Effector memory CD4-positive, alpha-beta T cell (primary cell): ENCODE measurements around the gene MPPED1.

ENCODE experiments used
- DNase-seq, 3 donors: peaks; one replicate each; pipeline ENCODE4 v3.0.0-alpha.2; 2020
- H3K27ac ChIP-seq: 2 replicates; pipeline ENCODE4 v1.7.0; 2013; ENCODE audit warnings: mild to moderate bottlenecking, low read length, moderate library complexity; ENCODE audit not compliant: insufficient read depth, poor library complexity, severe bottlenecking
- H3K27me3 ChIP-seq: replicated peaks from 2 replicates; pipeline ENCODE4 v1.7.0; 2013; ENCODE audit warnings: mild to moderate bottlenecking, low read length; ENCODE audit not compliant: insufficient read depth, control insufficient read depth, poor library complexity, severe bottlenecking
- H3K36me3 ChIP-seq: 2 replicates; pipeline ENCODE4 v1.7.0; 2013; ENCODE audit warnings: mild to moderate bottlenecking, low read length, moderate library complexity; ENCODE audit not compliant: control insufficient read depth, insufficient read depth
- H3K4me1 ChIP-seq: 2 replicates; pipeline ENCODE4 v1.7.0; 2013; ENCODE audit warnings: low read length, mild to moderate bottlenecking; ENCODE audit not compliant: control insufficient read depth, insufficient read depth, poor library complexity, severe bottlenecking
- H3K4me3 ChIP-seq: 2 replicates; pipeline ENCODE4 v1.7.0; 2013; ENCODE audit warnings: low read length, low read depth, mild to moderate bottlenecking; ENCODE audit not compliant: insufficient read depth, poor library complexity, severe bottlenecking
- H3K9me3 ChIP-seq: 2 replicates; pipeline ENCODE4 v1.7.0; 2013; ENCODE audit warnings: mild to moderate bottlenecking, low read length, moderate library complexity; ENCODE audit not compliant: control insufficient read depth

The MPPED1 gene

DNA sequence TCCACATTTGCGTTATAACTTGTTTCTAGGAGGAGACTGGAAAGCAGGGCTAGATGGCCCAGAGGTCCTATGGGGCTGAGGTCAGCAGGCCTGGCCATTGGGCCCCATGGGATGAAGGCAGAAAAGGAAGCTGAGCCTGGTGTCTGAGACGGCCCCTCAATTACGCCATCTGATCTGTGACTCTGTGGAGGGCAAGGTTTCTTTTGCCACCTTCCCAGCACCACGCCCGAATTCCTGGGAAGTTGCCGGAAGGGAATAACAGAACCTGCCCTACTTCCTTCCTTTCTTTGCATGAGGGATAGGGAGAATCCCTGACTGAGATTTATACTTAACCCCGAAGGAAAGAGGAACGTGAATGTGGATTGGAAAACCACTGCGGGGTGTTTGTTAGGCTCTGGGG, 118.1 kb downstream of the MPPED1 start:
- no peak overlapping the region for H3K4me3 ChIP-seq

DNA sequence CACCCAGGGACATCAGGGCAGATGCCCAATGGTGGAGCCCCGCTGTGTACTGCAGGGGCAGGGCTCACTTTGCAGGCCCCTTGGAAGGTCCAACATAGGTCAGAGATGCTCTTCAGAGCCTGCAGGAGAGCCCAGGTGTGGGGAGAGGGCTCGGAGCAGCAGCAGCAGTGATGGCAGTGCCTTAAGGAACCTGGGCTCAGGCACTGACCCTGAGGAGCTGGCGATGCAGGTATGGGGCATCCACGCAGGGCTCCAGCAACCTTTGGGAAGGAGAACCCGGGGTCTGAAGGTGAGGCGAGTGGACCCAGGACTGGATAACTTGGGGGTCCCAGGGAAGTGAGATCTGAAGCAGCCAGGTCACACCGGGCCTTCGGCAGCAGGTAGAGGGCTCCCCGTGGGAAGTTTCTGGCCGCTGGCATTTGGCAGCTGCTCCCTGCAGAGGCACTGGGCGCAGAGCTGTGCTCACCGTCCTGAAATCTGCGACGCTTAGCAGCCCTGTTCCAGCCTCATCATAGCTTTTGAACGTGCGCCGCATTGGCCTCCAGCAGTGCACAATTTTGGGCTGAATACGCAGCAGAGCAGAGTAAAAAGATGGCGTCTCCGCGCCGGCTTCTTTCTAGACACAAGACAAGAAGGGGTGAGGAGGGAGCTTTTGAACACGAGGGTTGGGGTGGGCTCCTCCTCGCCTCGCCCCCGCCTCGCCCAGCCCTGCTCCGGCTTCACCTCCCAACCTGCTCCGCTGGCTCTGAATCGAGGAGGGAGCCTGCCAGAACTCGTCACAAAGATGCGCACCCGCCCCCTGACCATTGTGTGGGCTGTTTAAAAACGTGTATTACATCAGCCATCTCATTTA, 118.8 kb downstream of the MPPED1 start:
- Histone ChIP-seq H3K4me1 (no peaks in the 10 kb centered on the region), H3K9me3 (no peaks in the 10 kb centered on the region), H3K27me3 (no peaks in the 10 kb centered on the region), H3K36me3 (no peaks in the 10 kb centered on the region), H3K27ac (no peak overlapping the region), H3K4me3 (no peak overlapping the region)
- DNase-seq = no peak

More for the DNA sequence above, 118.1 kb downstream of the MPPED1 start:
- no peaks in the 10 kb centered on the region for H3K9me3 ChIP-seq
- DNase-seq = no peak
- H3K27ac ChIP-seq = no peak overlapping the region
- no peaks in the 10 kb centered on the region for H3K4me1 ChIP-seq
- H3K27me3 ChIP-seq = no peaks in the 10 kb centered on the region
- no peaks in the 10 kb centered on the region for H3K36me3 ChIP-seq

DNA sequence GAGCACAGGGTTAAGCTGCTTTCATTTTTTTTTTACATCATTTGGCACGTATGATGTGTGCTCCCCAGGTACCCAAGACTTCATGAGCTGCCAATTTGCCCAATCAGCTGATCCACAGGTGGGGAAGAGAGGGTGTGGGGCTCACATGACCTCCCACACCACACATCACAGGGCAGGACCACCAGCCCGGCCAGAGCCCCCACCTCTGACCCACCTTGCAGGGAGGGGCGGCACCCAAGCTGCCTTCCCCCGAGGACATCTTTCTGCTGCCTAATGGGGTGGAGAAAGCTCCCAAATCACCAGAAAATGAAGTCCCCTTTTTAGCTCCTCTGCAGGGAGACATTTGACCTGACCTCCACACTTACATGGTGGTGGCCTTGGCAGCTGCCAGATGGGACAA, 119.8 kb downstream of the MPPED1 start:
- Histone ChIP-seq H3K9me3 (no peaks in the 10 kb centered on the region), H3K4me3 (no peak overlapping the region), H3K27me3 (no peaks in the 10 kb centered on the region), H3K36me3 (no peaks in the 10 kb centered on the region), H3K27ac (no peak overlapping the region), H3K4me1 (no peaks in the 10 kb centered on the region)
- no peak for DNase-seq

DNA sequence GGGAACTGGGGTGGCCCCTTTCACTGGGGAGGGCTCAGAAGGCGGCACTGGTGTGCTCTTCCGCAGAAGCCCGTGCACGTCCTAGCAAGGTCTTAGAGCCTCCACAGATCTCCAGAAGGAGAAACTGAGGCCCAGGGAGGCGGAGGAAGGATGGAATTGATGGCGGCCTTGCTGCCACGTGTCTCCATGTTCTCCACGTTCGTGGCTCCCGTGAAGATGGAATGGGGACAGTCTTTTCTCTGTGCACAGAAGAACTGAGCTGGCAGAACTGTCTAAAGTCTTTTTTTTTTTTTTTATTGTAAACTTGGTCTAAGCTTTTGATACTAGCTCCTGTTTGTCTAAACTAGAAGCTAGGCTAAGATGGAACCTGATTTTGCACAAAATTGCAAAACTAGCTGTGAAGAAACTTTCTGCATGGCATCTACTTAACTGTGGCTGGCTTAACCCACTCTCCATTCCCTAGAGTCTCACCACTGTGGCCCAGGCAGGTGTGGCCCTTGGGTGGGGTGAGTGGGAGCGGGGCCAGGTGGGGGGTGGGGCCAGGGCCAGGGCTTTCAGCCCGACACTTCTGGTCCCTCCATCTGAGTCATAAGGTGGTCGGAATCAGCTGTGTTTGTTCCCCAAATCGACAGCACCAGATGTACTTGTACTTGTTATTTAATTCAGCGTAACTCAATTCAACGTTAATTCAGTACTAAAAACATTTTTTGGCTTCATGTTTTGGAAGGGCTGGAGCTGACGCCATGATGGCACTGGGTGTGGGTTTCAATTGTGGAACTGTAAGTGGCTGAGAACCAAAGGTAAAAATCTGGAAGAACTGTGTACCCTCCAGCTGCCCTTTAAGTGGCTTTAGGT, 120.7 kb downstream of the MPPED1 start:
- Histone ChIP-seq H3K27me3 (no peaks in the 10 kb centered on the region), H3K27ac (no peak overlapping the region), H3K9me3 (no peaks in the 10 kb centered on the region), H3K4me1 (no peaks in the 10 kb centered on the region), H3K4me3 (no peak overlapping the region), H3K36me3 (no peaks in the 10 kb centered on the region)
- no peak for DNase-seq

DNA sequence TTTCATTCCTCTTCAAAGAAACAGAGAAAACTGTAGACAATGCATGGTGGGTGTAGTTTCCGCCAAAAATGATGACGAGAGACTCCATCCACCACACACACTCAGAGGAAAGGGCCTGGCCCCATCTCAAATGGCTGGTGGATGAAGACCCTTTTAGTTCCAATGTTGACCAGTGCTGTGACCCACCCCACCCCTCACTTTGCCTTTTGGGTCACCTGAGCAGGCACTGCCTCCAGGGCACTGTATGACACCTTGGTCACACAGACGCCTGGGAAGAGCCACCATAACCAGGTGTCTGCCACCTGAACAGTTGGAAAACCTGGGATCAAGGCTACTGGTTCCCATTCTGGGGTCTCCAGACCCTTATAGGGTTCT, 121.3 kb downstream of the MPPED1 start:
- DNase-seq = no peak
- Histone ChIP-seq H3K27ac (no peak overlapping the region), H3K9me3 (no peaks in the 10 kb centered on the region), H3K4me3 (no peak overlapping the region), H3K4me1 (no peaks in the 10 kb centered on the region), H3K36me3 (no peaks in the 10 kb centered on the region), H3K27me3 (peaks cover 4% of the 10 kb centered on the region)

DNA sequence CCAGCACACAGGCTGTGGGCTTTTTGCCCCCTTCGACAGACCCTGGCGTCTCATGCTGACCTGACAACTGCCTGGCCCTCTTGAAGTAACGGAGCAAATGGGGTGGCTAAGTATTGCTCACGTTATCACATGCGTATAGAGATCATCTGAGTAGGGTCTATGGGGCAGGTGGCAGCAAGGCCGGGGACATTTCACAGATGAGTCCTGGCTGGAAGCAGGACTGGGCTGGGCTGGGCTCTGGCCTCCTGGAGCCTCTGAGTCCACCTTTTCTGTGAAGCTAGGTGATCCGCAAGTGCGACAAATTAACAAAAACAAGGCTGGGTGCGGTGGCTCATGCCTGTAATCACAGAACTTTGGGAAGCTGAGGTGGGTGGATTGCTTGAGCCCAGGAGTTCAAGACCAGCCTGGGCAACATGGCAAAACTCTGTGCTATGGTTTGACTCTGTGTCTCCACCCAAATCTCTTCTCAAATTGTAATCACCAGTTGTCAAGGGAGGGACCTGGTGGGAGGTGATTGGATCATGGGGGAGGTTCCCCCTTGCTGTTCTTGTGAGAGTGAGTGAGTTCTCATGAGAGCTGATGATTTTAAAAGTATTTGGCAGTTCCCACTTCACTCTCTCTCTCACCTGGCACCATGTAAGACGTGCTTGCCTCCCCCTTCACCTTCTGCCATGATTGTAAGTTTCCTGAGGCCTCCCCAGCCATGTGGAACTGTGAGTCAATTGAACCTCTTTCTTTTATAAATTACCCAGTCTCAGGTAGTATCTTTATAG, 122.0 kb downstream of the MPPED1 start:
- H3K4me1 ChIP-seq = no peaks in the 10 kb centered on the region
- no peak overlapping the region for H3K27ac ChIP-seq
- no peaks in the 10 kb centered on the region for H3K36me3 ChIP-seq
- DNase-seq = no peak
- H3K27me3 ChIP-seq = peaks cover 5% of the 10 kb centered on the region
- no peaks in the 10 kb centered on the region for H3K9me3 ChIP-seq
- H3K4me3 ChIP-seq = no peak overlapping the region

DNA sequence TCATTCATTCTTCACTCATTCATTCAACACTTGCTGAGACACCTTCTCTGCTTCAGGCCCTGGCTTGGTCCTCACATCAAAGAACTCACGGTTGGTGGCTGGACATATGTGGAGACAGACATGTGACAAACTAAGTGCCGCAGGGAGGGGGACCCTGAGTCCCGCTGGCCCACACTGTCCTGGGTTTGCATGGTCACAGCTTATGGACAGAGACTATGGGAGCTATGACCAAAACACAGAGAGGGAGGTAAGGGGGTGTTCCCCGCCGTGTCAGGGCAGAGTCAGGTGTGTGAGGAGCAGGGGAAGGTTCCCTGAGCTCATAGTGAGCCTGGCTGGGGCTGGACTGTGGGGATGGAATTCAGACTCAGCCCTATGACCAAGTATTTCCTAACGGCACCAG, 123.1 kb downstream of the MPPED1 start:
- Histone ChIP-seq H3K27ac (no peak overlapping the region), H3K36me3 (no peaks in the 10 kb centered on the region), H3K4me3 (no peak overlapping the region), H3K4me1 (no peaks in the 10 kb centered on the region), H3K27me3 (peaks cover 5% of the 10 kb centered on the region), H3K9me3 (no peaks in the 10 kb centered on the region)
- no peak for DNase-seq

DNA sequence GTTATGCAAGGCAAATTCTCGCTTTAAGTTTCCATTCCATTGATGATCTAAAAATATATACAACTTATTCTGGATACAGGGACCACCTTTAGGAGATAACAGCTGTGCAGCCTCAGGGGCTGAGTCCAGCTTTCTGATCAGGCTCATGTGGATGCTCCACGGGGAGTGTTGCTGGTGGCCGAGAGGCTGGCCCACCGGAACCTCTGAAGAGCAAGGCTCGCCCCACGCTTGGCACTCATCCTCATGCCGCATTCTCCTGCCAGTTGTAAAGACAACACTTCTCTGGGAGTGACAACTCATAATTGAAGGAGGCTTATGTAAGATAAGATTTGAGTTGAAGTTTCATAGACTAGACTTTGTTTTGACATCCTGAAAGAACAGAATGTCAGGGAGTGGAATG, 123.5 kb downstream of the MPPED1 start:
- Histone ChIP-seq H3K4me3 (no peak overlapping the region), H3K27me3 (peaks cover 5% of the 10 kb centered on the region)

DNA sequence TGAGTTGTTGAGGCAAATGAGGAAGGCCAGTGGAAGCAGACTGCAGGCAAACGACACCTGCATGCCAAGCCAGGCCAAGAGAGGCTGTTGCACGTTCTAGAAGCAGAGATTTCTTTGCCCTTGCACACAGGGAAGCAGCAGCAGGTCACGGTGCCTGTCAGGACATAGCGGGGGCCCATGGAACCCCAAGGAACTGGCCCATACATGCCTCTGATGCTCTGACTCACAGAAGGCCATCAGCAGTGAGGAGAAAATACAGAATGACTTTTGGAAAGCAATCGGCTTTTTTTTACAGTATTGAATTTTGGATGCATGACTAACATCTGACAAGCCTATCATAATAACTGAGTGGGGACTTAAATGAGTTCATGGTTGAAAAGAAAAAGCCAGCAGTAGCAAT, 123.9 kb downstream of the MPPED1 start:
- no peaks in the 10 kb centered on the region for H3K4me1 ChIP-seq
- H3K27me3 ChIP-seq = peaks cover 5% of the 10 kb centered on the region
- no peaks in the 10 kb centered on the region for H3K9me3 ChIP-seq
- no peak for DNase-seq
- H3K4me3 ChIP-seq = no peak overlapping the region
- H3K27ac ChIP-seq = no peak overlapping the region
- H3K36me3 ChIP-seq = no peaks in the 10 kb centered on the region

More for the DNA sequence above, 123.5 kb downstream of the MPPED1 start:
- Histone ChIP-seq H3K27ac (no peak overlapping the region), H3K4me1 (no peaks in the 10 kb centered on the region), H3K9me3 (no peaks in the 10 kb centered on the region), H3K36me3 (no peaks in the 10 kb centered on the region)
- no peak for DNase-seq
